HepG2 (cell line): ENCODE measurements around the gene SYT7. TPM values are rescaled to one million over a fixed set of nuclear protein-coding genes. Genes with fewer than 3 reads are reported as not detected.

ENCODE experiments used
- AGO1 ChIP-seq: fragments of 200-400 bp; formaldehyde crosslinking; IDR thresholded peaks from 2 replicates; pipeline ENCODE4 v1.6.1; 2017; ENCODE audit warnings: mild to moderate bottlenecking, low read depth, low read length, moderate library complexity; ENCODE audit not compliant: poor library complexity, severe bottlenecking
- ATM ChIP-seq: fragments of 450-650 bp; IDR thresholded peaks from 2 replicates; pipeline ENCODE4 v1.7.1; 2017; ENCODE audit warnings: mild to moderate bottlenecking, borderline replicate concordance
- FOXA1 ChIP-seq, 2 experiments: fragments of 450-650 bp in 1 of 2; sonication (generic) in 1 of 2; formaldehyde crosslinking in 1 of 2; IDR thresholded peaks; 2 replicates each; pipeline versions ENCODE4 v1.4.0 to v1.6.1; 2016 to 2020; ENCODE audit warnings: missing genetic modification reagents in 1 of 2
- HDAC6 ChIP-seq: fragments of 200-600 bp; sonication (generic); IDR thresholded peaks from 2 replicates; pipeline ENCODE4 v1.7.0; 2017; ENCODE audit warnings: mild to moderate bottlenecking, antibody characterized with exemption, low read length, low read depth
- RORA ChIP-seq: sonication (generic); formaldehyde crosslinking; IDR thresholded peaks from 2 replicates; pipeline ENCODE4 v1.5.0; 2020; ENCODE audit warnings: mild to moderate bottlenecking, missing genetic modification reagents, moderate library complexity
- SAP130 ChIP-seq: IDR thresholded peaks from 2 replicates; pipeline ENCODE4 v1.6.1; 2016; ENCODE audit warnings: low read depth
- SRF ChIP-seq: IDR thresholded peaks from 2 replicates; pipeline ENCODE4 v1.6.1; 2011; ENCODE audit warnings: mild to moderate bottlenecking, low read depth, low read length, moderate library complexity
- SSRP1 ChIP-seq: IDR thresholded peaks from 2 replicates; pipeline ENCODE4 v1.6.1; 2016; ENCODE audit warnings: control low read depth
- SUZ12 ChIP-seq: fragments of 150-350 bp; IDR thresholded peaks from 2 replicates; pipeline ENCODE4 v1.6.1; 2014; ENCODE audit warnings: low read depth, low read length
- TBX2 ChIP-seq: sonication (generic); formaldehyde crosslinking; IDR thresholded peaks from 2 replicates; pipeline ENCODE4 v1.5.0; 2020; ENCODE audit warnings: missing genetic modification reagents, mild to moderate bottlenecking, borderline replicate concordance
- ZNF253 ChIP-seq: sonication (generic); formaldehyde crosslinking; IDR thresholded peaks from 2 replicates; pipeline ENCODE4 v1.8.0; 2022; ENCODE audit warnings: mild to moderate bottlenecking, missing genetic modification reagents, borderline replicate concordance
- ZNF256 ChIP-seq: sonication (generic); formaldehyde crosslinking; conservative IDR thresholded peaks from 2 replicates; pipeline ENCODE4 v1.4.0; 2020; ENCODE audit warnings: missing genetic modification reagents
- ZNF432 ChIP-seq: sonication (generic); formaldehyde crosslinking; IDR thresholded peaks from 2 replicates; pipeline ENCODE4 v1.5.0; 2020; ENCODE audit warnings: missing genetic modification reagents, mild to moderate bottlenecking, borderline replicate concordance
- ZNF549 ChIP-seq: sonication (generic); formaldehyde crosslinking; IDR thresholded peaks from 2 replicates; pipeline ENCODE4 v1.5.0; 2020; ENCODE audit warnings: missing genetic modification reagents
- ZNF558 ChIP-seq: sonication (generic); formaldehyde crosslinking; IDR thresholded peaks from 2 replicates; pipeline ENCODE4 v1.9.0; 2022; ENCODE audit warnings: mild to moderate bottlenecking, missing genetic modification reagents, borderline replicate concordance
- ZNF782 ChIP-seq: sonication (generic); formaldehyde crosslinking; IDR thresholded peaks from 2 replicates; pipeline ENCODE4 v1.4.0; 2020; ENCODE audit warnings: missing genetic modification reagents, mild to moderate bottlenecking, borderline replicate concordance
- polyA plus RNA-seq, 8 experiments: library from polyadenylated mRNA; depleted of rRNA in 3 of 8; stranded (reverse) in 7 of 8; unstranded in 1 of 8; fragments of >200 nt; fragmentation: Illumina TruSeq in 4 of 8; extraction: Trizol in 4 of 8; gene quantifications; 2 replicates each; pipeline versions ENCODE4 v1.2.1 to v1.2.3, GENCODE V29; 2011 to 2016; ENCODE audit warnings: low read depth in 4 of 8, missing spikeins in 1 of 8, mixed read lengths in 1 of 8; ENCODE audit not compliant: insufficient read depth in 1 of 8
- total RNA-seq, 5 experiments: library from RNA; depleted of rRNA; stranded (reverse); fragments of >200 nt; fragmentation: Illumina TruSeq; extraction: Trizol; gene quantifications; 2 replicates each; pipeline ENCODE4 v1.2.3, GENCODE V29; 2016; ENCODE audit warnings: low read depth in 1 of 5
- TF ChIP-seq, protein P1 (sequence below): sonication (generic); formaldehyde crosslinking; IDR thresholded peaks from 2 replicates; pipeline ENCODE4 v1.4.0; 2020; ENCODE audit warnings: missing genetic modification reagents
- TF ChIP-seq, protein P2 (sequence below): sonication (generic); formaldehyde crosslinking; IDR thresholded peaks from 2 replicates; pipeline ENCODE4 v1.4.0; 2020; ENCODE audit warnings: mild to moderate bottlenecking, missing genetic modification reagents
- TF ChIP-seq, protein P3 (sequence below): sonication (generic); formaldehyde crosslinking; IDR thresholded peaks from 2 replicates; pipeline ENCODE4 v1.8.1; 2022; ENCODE audit warnings: low read depth, mild to moderate bottlenecking, missing genetic modification reagents
- TF ChIP-seq, protein P4 (sequence below): fragments of 450-650 bp; IDR thresholded peaks from 2 replicates; pipeline ENCODE4 v1.6.1; 2016
- TF ChIP-seq, protein P5 (sequence below): sonication (generic); formaldehyde crosslinking; IDR thresholded peaks from 2 replicates; pipeline ENCODE4 v1.8.1; 2023; ENCODE audit warnings: mild to moderate bottlenecking, missing genetic modification reagents, borderline replicate concordance

The SYT7 gene
- total and polyA plus RNA-seq, 2 of the 13 experiments (the other 11 are each of a cell fraction or from before 2014, with no cell fraction given) = 1.4 to 4.4 TPM

DNA sequence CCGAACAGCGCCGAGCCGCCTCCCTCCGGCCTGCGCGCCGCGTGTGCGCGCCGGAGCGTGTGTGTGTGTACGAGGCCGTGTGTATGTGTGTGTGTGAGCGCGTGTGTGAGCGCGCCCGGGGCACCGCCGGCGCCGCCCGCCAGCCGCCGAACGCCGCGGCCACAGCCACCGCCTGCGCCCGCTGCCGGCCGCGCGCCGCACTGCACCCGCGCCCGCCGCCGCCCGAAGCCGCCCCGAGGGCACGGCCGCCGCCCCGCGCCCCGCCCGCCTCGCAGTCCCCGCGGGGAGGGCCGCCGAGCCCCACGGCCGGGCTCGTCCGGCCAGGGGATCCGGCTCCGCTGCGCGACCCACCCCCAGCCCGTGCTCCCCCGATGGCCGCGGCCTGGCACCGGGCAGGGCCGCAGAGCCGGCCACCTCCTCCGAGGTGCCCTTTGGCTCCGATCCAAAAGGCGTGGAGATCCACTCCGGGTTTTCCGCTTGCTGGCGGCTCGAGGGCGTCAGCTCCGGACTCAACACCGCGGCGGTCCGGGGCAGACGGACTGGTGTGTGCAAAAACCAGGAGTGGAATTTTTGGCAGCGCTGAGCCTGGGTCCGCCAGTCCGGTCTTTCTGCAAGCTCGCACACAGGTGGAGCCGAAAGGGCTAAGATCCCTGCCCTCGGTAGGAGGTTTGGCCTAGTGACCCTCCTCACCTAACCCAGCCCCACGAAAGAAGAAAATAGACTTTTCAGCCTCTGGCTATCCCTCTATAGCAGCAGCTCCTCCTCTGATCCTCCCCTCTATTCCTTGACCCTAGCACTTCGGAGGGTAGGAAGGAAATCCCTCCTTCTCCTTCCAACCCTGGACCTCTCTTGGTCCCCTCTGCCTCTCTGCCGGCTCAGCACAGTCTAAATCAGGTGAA is at the start of gene SYT7 (continued):
- TF ChIP-seq, protein P1, sequence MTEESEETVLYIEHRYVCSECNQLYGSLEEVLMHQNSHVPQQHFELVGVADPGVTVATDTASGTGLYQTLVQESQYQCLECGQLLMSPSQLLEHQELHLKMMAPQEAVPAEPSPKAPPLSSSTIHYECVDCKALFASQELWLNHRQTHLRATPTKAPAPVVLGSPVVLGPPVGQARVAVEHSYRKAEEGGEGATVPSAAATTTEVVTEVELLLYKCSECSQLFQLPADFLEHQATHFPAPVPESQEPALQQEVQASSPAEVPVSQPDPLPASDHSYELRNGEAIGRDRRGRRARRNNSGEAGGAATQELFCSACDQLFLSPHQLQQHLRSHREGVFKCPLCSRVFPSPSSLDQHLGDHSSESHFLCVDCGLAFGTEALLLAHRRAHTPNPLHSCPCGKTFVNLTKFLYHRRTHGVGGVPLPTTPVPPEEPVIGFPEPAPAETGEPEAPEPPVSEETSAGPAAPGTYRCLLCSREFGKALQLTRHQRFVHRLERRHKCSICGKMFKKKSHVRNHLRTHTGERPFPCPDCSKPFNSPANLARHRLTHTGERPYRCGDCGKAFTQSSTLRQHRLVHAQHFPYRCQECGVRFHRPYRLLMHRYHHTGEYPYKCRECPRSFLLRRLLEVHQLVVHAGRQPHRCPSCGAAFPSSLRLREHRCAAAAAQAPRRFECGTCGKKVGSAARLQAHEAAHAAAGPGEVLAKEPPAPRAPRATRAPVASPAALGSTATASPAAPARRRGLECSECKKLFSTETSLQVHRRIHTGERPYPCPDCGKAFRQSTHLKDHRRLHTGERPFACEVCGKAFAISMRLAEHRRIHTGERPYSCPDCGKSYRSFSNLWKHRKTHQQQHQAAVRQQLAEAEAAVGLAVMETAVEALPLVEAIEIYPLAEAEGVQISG = no peak; the same call in 1 of the 2 replicates
- TF ChIP-seq TBX2 (peak; percentile 68; the same call in 1 of the 2 replicates), FOXA1 (IDR thresholded peaks at IDR 0.05) (no peak), FOXA1 (CRISPR knock-in tag; IDR thresholded peaks at IDR 0.05) (peak; percentile 48; the same call in 1 of the 2 replicates), ZNF256 (CRISPR knock-in tag) (no peak), AGO1 (no peak), SAP130 (CRISPR knock-in tag) (peak; percentile 54), ZNF558 (CRISPR knock-in tag) (no peak), ZNF253 (CRISPR knock-in tag) (no peak), SRF (no peak), SSRP1 (CRISPR knock-in tag) (no peak), ZNF549 (no peak), ZNF432 (CRISPR knock-in tag) (no peak), RORA (CRISPR knock-in tag) (no peak), HDAC6 (no peak), ZNF782 (CRISPR knock-in tag) (no peak), SUZ12 (no peak), ATM (no peak)
- TF ChIP-seq, protein P2, sequence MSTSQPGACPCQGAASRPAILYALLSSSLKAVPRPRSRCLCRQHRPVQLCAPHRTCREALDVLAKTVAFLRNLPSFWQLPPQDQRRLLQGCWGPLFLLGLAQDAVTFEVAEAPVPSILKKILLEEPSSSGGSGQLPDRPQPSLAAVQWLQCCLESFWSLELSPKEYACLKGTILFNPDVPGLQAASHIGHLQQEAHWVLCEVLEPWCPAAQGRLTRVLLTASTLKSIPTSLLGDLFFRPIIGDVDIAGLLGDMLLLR (CRISPR knock-in tag) = no peak
- TF ChIP-seq, protein P3, sequence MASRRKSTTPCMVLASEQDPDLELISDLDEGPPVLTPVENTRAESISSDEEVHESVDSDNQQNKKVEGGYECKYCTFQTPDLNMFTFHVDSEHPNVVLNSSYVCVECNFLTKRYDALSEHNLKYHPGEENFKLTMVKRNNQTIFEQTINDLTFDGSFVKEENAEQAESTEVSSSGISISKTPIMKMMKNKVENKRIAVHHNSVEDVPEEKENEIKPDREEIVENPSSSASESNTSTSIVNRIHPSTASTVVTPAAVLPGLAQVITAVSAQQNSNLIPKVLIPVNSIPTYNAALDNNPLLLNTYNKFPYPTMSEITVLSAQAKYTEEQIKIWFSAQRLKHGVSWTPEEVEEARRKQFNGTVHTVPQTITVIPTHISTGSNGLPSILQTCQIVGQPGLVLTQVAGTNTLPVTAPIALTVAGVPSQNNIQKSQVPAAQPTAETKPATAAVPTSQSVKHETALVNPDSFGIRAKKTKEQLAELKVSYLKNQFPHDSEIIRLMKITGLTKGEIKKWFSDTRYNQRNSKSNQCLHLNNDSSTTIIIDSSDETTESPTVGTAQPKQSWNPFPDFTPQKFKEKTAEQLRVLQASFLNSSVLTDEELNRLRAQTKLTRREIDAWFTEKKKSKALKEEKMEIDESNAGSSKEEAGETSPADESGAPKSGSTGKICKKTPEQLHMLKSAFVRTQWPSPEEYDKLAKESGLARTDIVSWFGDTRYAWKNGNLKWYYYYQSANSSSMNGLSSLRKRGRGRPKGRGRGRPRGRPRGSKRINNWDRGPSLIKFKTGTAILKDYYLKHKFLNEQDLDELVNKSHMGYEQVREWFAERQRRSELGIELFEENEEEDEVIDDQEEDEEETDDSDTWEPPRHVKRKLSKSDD (CRISPR knock-in tag) = no peak
- TF ChIP-seq, protein P4, sequence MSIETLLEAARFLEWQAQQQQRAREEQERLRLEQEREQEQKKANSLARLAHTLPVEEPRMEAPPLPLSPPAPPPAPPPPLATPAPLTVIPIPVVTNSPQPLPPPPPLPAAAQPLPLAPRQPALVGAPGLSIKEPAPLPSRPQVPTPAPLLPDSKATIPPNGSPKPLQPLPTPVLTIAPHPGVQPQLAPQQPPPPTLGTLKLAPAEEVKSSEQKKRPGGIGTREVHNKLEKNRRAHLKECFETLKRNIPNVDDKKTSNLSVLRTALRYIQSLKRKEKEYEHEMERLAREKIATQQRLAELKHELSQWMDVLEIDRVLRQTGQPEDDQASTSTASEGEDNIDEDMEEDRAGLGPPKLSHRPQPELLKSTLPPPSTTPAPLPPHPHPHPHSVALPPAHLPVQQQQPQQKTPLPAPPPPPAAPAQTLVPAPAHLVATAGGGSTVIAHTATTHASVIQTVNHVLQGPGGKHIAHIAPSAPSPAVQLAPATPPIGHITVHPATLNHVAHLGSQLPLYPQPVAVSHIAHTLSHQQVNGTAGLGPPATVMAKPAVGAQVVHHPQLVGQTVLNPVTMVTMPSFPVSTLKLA = no peak
- TF ChIP-seq, protein P5, sequence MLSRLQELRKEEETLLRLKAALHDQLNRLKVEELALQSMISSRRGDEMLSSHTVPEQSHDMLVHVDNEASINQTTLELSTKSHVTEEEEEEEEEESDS (CRISPR knock-in tag) = no peak
